WTC11 (cell line): Measurements from ENCODE around the gene PSMA7. TPM values are rescaled to one million over a fixed set of nuclear protein-coding genes. Genes with fewer than 3 reads are reported as not detected.

Source experiments
- ATAC-seq: fragments of 200-7000 bp; cut with Tn5 transposase; 2 replicates; pipeline ENCODE4 v1.10.0; 2021; ENCODE audit warnings: mild to moderate bottlenecking, moderate library complexity
- CTCF ChIA-PET: fragments of 300-600 bp; sonication (Branson Sonifier 250); formaldehyde crosslinking; loops from one replicate; lab custom pipeline; 2021; ENCODE audit warnings: antibody characterized with exemption; lab: Charles Lee
- POLR2A ChIA-PET: fragments of 350-600 bp; sonication (Branson Sonifier 250); formaldehyde crosslinking; loops from one replicate; lab custom pipeline; 2021; ENCODE audit warnings: antibody characterized with exemption; lab: Charles Lee
- DNase-seq: peaks from one replicate; pipeline ENCODE4 v3.0.0; 2021; ENCODE audit warnings: low spot score
- H3K27ac Mint-ChIP-seq: 2 replicates; pipeline ENCODE4 v1.8.0; 2021; ENCODE audit warnings: mixed read lengths
- H3K27me3 Mint-ChIP-seq: 2 replicates; pipeline ENCODE4 v1.8.0; 2021; ENCODE audit warnings: low read depth, mild to moderate bottlenecking, moderate library complexity, mixed read lengths
- H3K36me3 Mint-ChIP-seq: 2 replicates; pipeline ENCODE4 v1.8.0; 2021; ENCODE audit warnings: mixed read lengths
- H3K4me1 Mint-ChIP-seq: 2 replicates; pipeline ENCODE4 v1.8.0; 2022; ENCODE audit warnings: mixed read lengths
- H3K4me3 Mint-ChIP-seq: 2 replicates; pipeline ENCODE4 v1.8.0; 2021; ENCODE audit warnings: mild to moderate bottlenecking, moderate library complexity, mixed read lengths
- H3K9me3 Mint-ChIP-seq: 2 replicates; pipeline ENCODE4 v1.8.0; 2021; ENCODE audit warnings: mixed read lengths
- ARID4B ChIP-seq: sonication (generic); formaldehyde crosslinking; IDR thresholded peaks from 2 replicates; pipeline ENCODE4 v1.8.0; 2023; ENCODE audit warnings: missing genetic modification reagents, mild to moderate bottlenecking, borderline replicate concordance
- CDX4 ChIP-seq: fragments of 250-450 bp; sonication (Bioruptor Pico); IDR thresholded peaks from 2 replicates; pipeline ENCODE4 v1.9.0; 2021; ENCODE audit warnings: moderate library complexity, mild to moderate bottlenecking, inconsistent platforms, borderline replicate concordance
- CREB1 ChIP-seq: sonication (generic); formaldehyde crosslinking; IDR thresholded peaks from 2 replicates; pipeline ENCODE4 v1.8.0; 2023; ENCODE audit warnings: mild to moderate bottlenecking, missing genetic modification reagents
- CREM ChIP-seq: sonication (generic); formaldehyde crosslinking; IDR thresholded peaks from 2 replicates; pipeline ENCODE4 v1.8.1; 2022; ENCODE audit warnings: mild to moderate bottlenecking, missing genetic modification reagents, moderate library complexity
- CTCF ChIP-seq: fragments of 200-600 bp; IDR thresholded peaks from 2 replicates; pipeline ENCODE4 v1.8.0; 2022; ENCODE audit warnings: antibody characterized with exemption
- GABPB1 ChIP-seq: sonication (generic); formaldehyde crosslinking; IDR thresholded peaks from 2 replicates; pipeline ENCODE4 v1.8.1; 2023; ENCODE audit warnings: mild to moderate bottlenecking, missing genetic modification reagents
- HMGA2 ChIP-seq: fragments of 250-450 bp; sonication (Bioruptor Pico); IDR thresholded peaks from 2 replicates; pipeline ENCODE4 v1.4.0; 2021; ENCODE audit warnings: mild to moderate bottlenecking, moderate library complexity
- KAT7 ChIP-seq: sonication (generic); formaldehyde crosslinking; IDR thresholded peaks from 2 replicates; pipeline ENCODE4 v1.8.1; 2023; ENCODE audit warnings: missing genetic modification reagents, mild to moderate bottlenecking, borderline replicate concordance
- MAX ChIP-seq: sonication (generic); formaldehyde crosslinking; IDR thresholded peaks from 2 replicates; pipeline ENCODE4 v1.8.0; 2022; ENCODE audit warnings: mild to moderate bottlenecking, missing genetic modification reagents
- NFATC4 ChIP-seq: fragments of 250-450 bp; sonication (Bioruptor Pico); IDR thresholded peaks from 2 replicates; pipeline ENCODE4 v1.9.0; 2021; ENCODE audit warnings: mild to moderate bottlenecking
- NFE2L1 ChIP-seq: sonication (generic); formaldehyde crosslinking; IDR thresholded peaks from 2 replicates; pipeline ENCODE4 v1.8.1; 2023; ENCODE audit warnings: missing genetic modification reagents
- NR3C1 ChIP-seq: sonication (generic); formaldehyde crosslinking; conservative IDR thresholded peaks from 2 replicates; pipeline ENCODE4 v1.8.1; 2023; ENCODE audit warnings: low read depth, mild to moderate bottlenecking, missing genetic modification reagents
- OVOL2 ChIP-seq: fragments of 250-450 bp; sonication (Bioruptor Pico); IDR thresholded peaks from 2 replicates; pipeline ENCODE4 v1.9.0; 2021; ENCODE audit warnings: mild to moderate bottlenecking, borderline replicate concordance
- PRRX2 ChIP-seq: fragments of 250-450 bp; sonication (Bioruptor Pico); IDR thresholded peaks from 2 replicates; pipeline ENCODE4 v1.8.0; 2021; ENCODE audit warnings: mild to moderate bottlenecking
- RELA ChIP-seq: sonication (generic); formaldehyde crosslinking; IDR thresholded peaks from 2 replicates; pipeline ENCODE4 v1.8.1; 2022; ENCODE audit warnings: missing genetic modification reagents, mild to moderate bottlenecking, borderline replicate concordance
- SMAD4 ChIP-seq: sonication (generic); formaldehyde crosslinking; IDR thresholded peaks from 2 replicates; pipeline ENCODE4 v1.8.0; 2022; ENCODE audit warnings: mild to moderate bottlenecking, missing genetic modification reagents
- SOX15 ChIP-seq: fragments of 250-450 bp; sonication (Bioruptor Pico); IDR thresholded peaks from 2 replicates; pipeline ENCODE4 v1.9.0; 2021; ENCODE audit warnings: mild to moderate bottlenecking
- TEAD1 ChIP-seq: sonication (generic); formaldehyde crosslinking; IDR thresholded peaks from 2 replicates; pipeline ENCODE4 v1.8.0; 2022; ENCODE audit warnings: mild to moderate bottlenecking, missing genetic modification reagents
- TEAD4 ChIP-seq: sonication (generic); formaldehyde crosslinking; IDR thresholded peaks from 2 replicates; pipeline ENCODE4 v1.8.0; 2022; ENCODE audit warnings: mild to moderate bottlenecking, missing genetic modification reagents
- TP53 ChIP-seq: sonication (generic); formaldehyde crosslinking; IDR thresholded peaks from 2 replicates; pipeline ENCODE4 v1.8.1; 2023; ENCODE audit warnings: mild to moderate bottlenecking, missing genetic modification reagents
- ZNF219 ChIP-seq: sonication (generic); formaldehyde crosslinking; IDR thresholded peaks from 2 replicates; pipeline ENCODE4 v1.8.0; 2023; ENCODE audit warnings: missing genetic modification reagents, mild to moderate bottlenecking, borderline replicate concordance
- ZNF263 ChIP-seq: sonication (generic); formaldehyde crosslinking; IDR thresholded peaks from 2 replicates; pipeline ENCODE4 v1.8.1; 2022; ENCODE audit warnings: low read depth, mild to moderate bottlenecking, moderate library complexity, missing genetic modification reagents
- ZNF671 ChIP-seq: fragments of 250-450 bp; sonication (Bioruptor Pico); IDR thresholded peaks from 2 replicates; pipeline ENCODE4 v1.8.0; 2021; ENCODE audit warnings: mild to moderate bottlenecking
- total RNA-seq: library from RNA; stranded (reverse); gene quantifications from 3 replicates; pipeline ENCODE4 v1.2.3, GENCODE V29; 2021
- TF ChIP-seq, protein P1 (sequence below): sonication (generic); formaldehyde crosslinking; conservative IDR thresholded peaks from 2 replicates; pipeline ENCODE4 v1.8.1; 2022; ENCODE audit warnings: mild to moderate bottlenecking, missing genetic modification reagents
- TF ChIP-seq, protein P2 (sequence below): sonication (generic); formaldehyde crosslinking; IDR thresholded peaks from 2 replicates; pipeline ENCODE4 v1.8.1; 2023; ENCODE audit warnings: mild to moderate bottlenecking, moderate library complexity, missing genetic modification reagents

The PSMA7 gene
- total RNA-seq, 1 experiment from 2014 or later = 364 TPM

DNA sequence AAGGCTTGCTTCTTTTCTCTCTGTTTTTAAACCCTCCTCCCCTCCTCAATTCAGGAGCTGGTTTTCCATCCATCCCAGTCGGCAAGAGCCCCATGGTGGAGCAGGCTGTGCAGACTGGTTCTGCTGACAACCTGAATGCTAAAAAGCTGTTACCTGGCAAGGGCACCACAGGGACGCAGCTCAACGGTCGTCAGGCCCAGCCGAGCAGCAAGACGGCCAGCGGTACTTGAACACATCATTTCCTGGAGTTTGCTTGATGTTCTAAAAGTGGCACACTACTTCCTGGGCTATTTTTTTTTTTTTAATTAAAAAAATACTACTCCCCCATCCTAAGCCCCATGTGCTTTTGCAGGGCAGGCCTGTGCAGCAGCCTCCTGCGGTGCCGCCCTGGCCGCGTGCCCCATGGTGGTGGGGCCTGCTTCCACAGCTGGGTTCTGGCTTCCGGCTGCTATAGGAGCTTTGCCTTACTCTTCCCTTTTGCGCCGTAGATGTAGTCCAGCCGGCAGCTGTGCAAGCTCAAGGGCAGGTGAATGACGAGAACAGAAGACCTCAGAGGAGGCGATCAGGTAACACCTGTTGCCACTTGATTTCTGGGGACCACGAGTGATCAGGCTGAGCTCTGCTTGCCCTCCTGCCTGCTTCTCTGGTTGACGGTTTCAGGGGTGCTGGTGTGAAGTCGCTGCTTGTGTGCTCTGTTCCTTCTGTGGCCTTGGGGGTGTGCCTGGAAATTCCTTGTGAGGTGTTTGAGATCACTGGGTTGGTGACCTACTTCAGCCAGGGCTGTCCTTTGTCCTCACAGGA is 13.3 kb downstream of the PSMA7 start:
- Mint-ChIP-seq H3K27me3 (no peaks in the 10 kb centered on the region), H3K4me3 (no peak overlapping the region), H3K36me3 (peaks cover 88% of the 10 kb centered on the region), H3K4me1 (no peaks in the 10 kb centered on the region), H3K9me3 (no peaks in the 10 kb centered on the region), H3K27ac (no peak overlapping the region)
- POLR2A ChIA-PET = interaction anchor here (0.5 to 0.9 kb wide), 2 partner anchors 27 to 172 kb away, joined by 3 to 4 read pairs; no protein-coding TSS in a partner anchor
- CTCF ChIA-PET = interaction anchor here (0.8 to 1.5 kb wide), 2 partner anchors 27 to 119 kb away, joined by 4 to 7 read pairs; no protein-coding TSS in a partner anchor
- ATAC-seq (no peak), DNase-seq (no peak)
- no peak for TF ChIP-seq GABPB1 (CRISPR knock-in tag)
- TF ChIP-seq, protein P1, sequence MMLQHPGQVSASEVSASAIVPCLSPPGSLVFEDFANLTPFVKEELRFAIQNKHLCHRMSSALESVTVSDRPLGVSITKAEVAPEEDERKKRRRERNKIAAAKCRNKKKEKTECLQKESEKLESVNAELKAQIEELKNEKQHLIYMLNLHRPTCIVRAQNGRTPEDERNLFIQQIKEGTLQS (CRISPR knock-in tag) = no peak
- no peak for TF ChIP-seq OVOL2
- no peak for TF ChIP-seq NFATC4 (CRISPR knock-in tag)
- TF ChIP-seq, protein P2, sequence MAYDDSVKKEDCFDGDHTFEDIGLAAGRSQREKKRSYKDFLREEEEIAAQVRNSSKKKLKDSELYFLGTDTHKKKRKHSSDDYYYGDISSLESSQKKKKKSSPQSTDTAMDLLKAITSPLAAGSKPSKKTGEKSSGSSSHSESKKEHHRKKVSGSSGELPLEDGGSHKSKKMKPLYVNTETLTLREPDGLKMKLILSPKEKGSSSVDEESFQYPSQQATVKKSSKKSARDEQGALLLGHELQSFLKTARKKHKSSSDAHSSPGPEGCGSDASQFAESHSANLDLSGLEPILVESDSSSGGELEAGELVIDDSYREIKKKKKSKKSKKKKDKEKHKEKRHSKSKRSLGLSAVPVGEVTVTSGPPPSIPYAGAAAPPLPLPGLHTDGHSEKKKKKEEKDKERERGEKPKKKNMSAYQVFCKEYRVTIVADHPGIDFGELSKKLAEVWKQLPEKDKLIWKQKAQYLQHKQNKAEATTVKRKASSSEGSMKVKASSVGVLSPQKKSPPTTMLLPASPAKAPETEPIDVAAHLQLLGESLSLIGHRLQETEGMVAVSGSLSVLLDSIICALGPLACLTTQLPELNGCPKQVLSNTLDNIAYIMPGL (CRISPR knock-in tag) = no peak
- TF ChIP-seq MAX (CRISPR knock-in tag) = no peak
- TF ChIP-seq RELA (CRISPR knock-in tag) = no peak
- no peak for TF ChIP-seq TP53 (CRISPR knock-in tag)
- TF ChIP-seq NFE2L1 = no peak
- no peak for TF ChIP-seq CTCF
- no peak for TF ChIP-seq CREM (CRISPR knock-in tag)
- no peak for TF ChIP-seq HMGA2
- no peak for TF ChIP-seq SMAD4 (CRISPR knock-in tag)
- TF ChIP-seq TEAD1 (CRISPR knock-in tag) = no peak
- no peak for TF ChIP-seq NR3C1
- TF ChIP-seq TEAD4 = no peak
- no peak for TF ChIP-seq PRRX2 (CRISPR knock-in tag)
- TF ChIP-seq CREB1 (CRISPR knock-in tag) = no peak
- TF ChIP-seq, all 79 proteins: peak for 0

GRCh38 chr20:62128502-62128901 is 14.7 kb downstream of the PSMA7 start:
- H3K36me3 Mint-ChIP-seq = peaks cover 88% of the 10 kb centered on the region
- no peak for ATAC-seq

More at GRCh38 chr20:62128502-62128901, 14.7 kb downstream of the PSMA7 start:
- Mint-ChIP-seq H3K4me1 (peaks cover 11% of the 10 kb centered on the region), H3K9me3 (no peaks in the 10 kb centered on the region), H3K27ac (no peak overlapping the region), H3K27me3 (no peaks in the 10 kb centered on the region), H3K4me3 (no peak overlapping the region)
- CTCF ChIA-PET = interaction anchor here (0.6 kb wide), 1 partner anchor 10 kb away, joined by 4 read pairs; no protein-coding TSS in a partner anchor
- TF ChIP-seq RELA (CRISPR knock-in tag) (no peak), TEAD4 (no peak), SMAD4 (CRISPR knock-in tag) (no peak), KAT7 (CRISPR knock-in tag) (no peak), SOX15 (no peak), CDX4 (CRISPR knock-in tag) (no peak), NFE2L1 (no peak), ARID4B (CRISPR knock-in tag) (no peak), NR3C1 (no peak), ZNF671 (CRISPR knock-in tag) (no peak), ZNF263 (no peak), CREM (CRISPR knock-in tag) (no peak), ZNF219 (CRISPR knock-in tag) (no peak)
- DNase-seq = no peak
- POLR2A ChIA-PET = no interaction called here
